Breast epithelium (tissue), 4 donors: Measurements from ENCODE around the gene SRCAP. TPM values are rescaled to one million over a fixed set of nuclear protein-coding genes. Genes with fewer than 3 reads are reported as not detected.

ENCODE experiments used
- DNase-seq, 2 donors: peaks; one replicate each; pipeline ENCODE4 v3.0.0-alpha.2; 2019; ENCODE audit warnings: low spot score in 2 of 2
- H3K27ac ChIP-seq, 2 donors: fragments of 200-600 bp; sonication (generic) in 1 of 2; one replicate each; pipeline ENCODE4 v1.5.1; 2016 to 2019; ENCODE audit warnings: mild to moderate bottlenecking in 1 of 2
- H3K27me3 ChIP-seq, 2 donors: fragments of 200-600 bp; sonication (generic) in 1 of 2; one replicate each; pipeline versions ENCODE4 v1.5.1 to v1.6.0; 2017 to 2019; ENCODE audit warnings: control low read depth in 1 of 2, mild to moderate bottlenecking in 1 of 2
- H3K36me3 ChIP-seq: fragments of 200-600 bp; one replicate; pipeline ENCODE4 v1.5.1; 2019
- H3K4me1 ChIP-seq, 2 donors: fragments of 200-600 bp; sonication (generic); one replicate each; pipeline ENCODE4 v1.5.1; 2016 to 2019; ENCODE audit warnings: control low read depth in 1 of 2
- H3K4me3 ChIP-seq, 3 donors: fragments of 200-600 bp; sonication (generic); 1 replicate in 2 of 3; 2 replicates in 1 of 3; pipeline ENCODE4 v1.5.1; 2016 to 2019; ENCODE audit warnings: mild to moderate bottlenecking in 3 of 3, moderate library complexity in 2 of 3
- H3K9me3 ChIP-seq, 2 donors: fragments of 200-600 bp; sonication (generic) in 1 of 2; one replicate each; pipeline ENCODE4 v1.5.1; 2016 to 2019; ENCODE audit warnings: control low read depth in 1 of 2
- CTCF ChIP-seq, 3 donors: fragments of 450-650 bp; IDR thresholded peaks; one replicate each; pipeline ENCODE4 v1.5.1; 2016 to 2017; ENCODE audit warnings: antibody characterized with exemption in 3 of 3, mild to moderate bottlenecking in 3 of 3, moderate library complexity in 3 of 3
- POLR2A ChIP-seq: fragments of 450-650 bp; IDR thresholded peaks from one replicate; pipeline ENCODE4 v1.6.1; 2016; ENCODE audit warnings: antibody characterized with exemption, mild to moderate bottlenecking, moderate library complexity
- POLR2AphosphoS5 ChIP-seq, 3 donors: sonication (generic); formaldehyde crosslinking; IDR thresholded peaks; one replicate each; pipeline ENCODE4 v1.6.1; 2017; ENCODE audit warnings: antibody characterized with exemption in 3 of 3
- intact Hi-C: fragments of 100-400 bp; cut with DNase I; formaldehyde crosslinking; loops from one replicate; pipeline ENCODE4 v1.15.1; 2023; ENCODE audit warnings: low total_unique reads
- total RNA-seq, 3 donors: library from RNA; depleted of rRNA; stranded (reverse); fragments of >200 nt; gene quantifications; one replicate each; pipeline ENCODE4 v1.1.0, GENCODE V29; 2016

The SRCAP gene
- total RNA-seq, 3 donors from 2014 or later: 19.0 to 24.9 (median 20.8) TPM

GRCh38 chr16:30767767-30768465, 68.9 kb downstream of the SRCAP start:
- intact Hi-C loops: no loop called here
- peaks cover 32% of the 10 kb centered on the region for H3K36me3 ChIP-seq
- TF ChIP-seq POLR2AphosphoS5 (IDR thresholded peaks at IDR 0.05): no peak

GRCh38 chr16:30768583-30769181, 69.7 kb downstream of the SRCAP start:
- no peak overlapping the region for H3K4me3 ChIP-seq
- no peak overlapping the region for H3K27ac ChIP-seq
- peaks cover 32% of the 10 kb centered on the region for H3K36me3 ChIP-seq
- H3K4me1 ChIP-seq: peaks cover 0 to 3% of the 10 kb centered on the region in 2 donors
- DNase-seq: no peak
- TF ChIP-seq CTCF (IDR thresholded peaks at IDR 0.05) (no peak), POLR2AphosphoS5 (IDR thresholded peaks at IDR 0.05) (no peak), POLR2A (no peak)
- intact Hi-C loops: no loop called here
- H3K9me3 ChIP-seq: no peaks in the 10 kb centered on the region
- no peaks in the 10 kb centered on the region for H3K27me3 ChIP-seq

More at GRCh38 chr16:30767767-30768465, 68.9 kb downstream of the SRCAP start:
- no peaks in the 10 kb centered on the region for H3K27me3 ChIP-seq
- no peak overlapping the region for H3K4me3 ChIP-seq
- DNase-seq: no peak
- H3K9me3 ChIP-seq: no peaks in the 10 kb centered on the region
- no peak overlapping the region for H3K27ac ChIP-seq
- H3K4me1 ChIP-seq: peaks cover 0 to 11% of the 10 kb centered on the region in 2 donors

GRCh38 chr16:30769379-30770089, 70.6 kb downstream of the SRCAP start:
- intact Hi-C loops: no loop called here
- Histone ChIP-seq H3K27me3 (no peaks in the 10 kb centered on the region), H3K36me3 (peaks cover 29% of the 10 kb centered on the region), H3K9me3 (no peaks in the 10 kb centered on the region), H3K27ac (no peak overlapping the region), H3K4me1 (no peaks in the 10 kb centered on the region), H3K4me3 (no peak overlapping the region)
- no peak for TF ChIP-seq POLR2AphosphoS5 (IDR thresholded peaks at IDR 0.05)
- no peak for TF ChIP-seq POLR2A
- TF ChIP-seq CTCF (IDR thresholded peaks at IDR 0.05): no peak
- DNase-seq: no peak

GRCh38 chr16:30771726-30772125, 72.8 kb downstream of the SRCAP start:
- Histone ChIP-seq H3K4me1 (no peaks in the 10 kb centered on the region), H3K4me3 (no peak overlapping the region), H3K27ac (no peak overlapping the region), H3K27me3 (no peaks in the 10 kb centered on the region), H3K9me3 (no peaks in the 10 kb centered on the region), H3K36me3 (peaks cover 21% of the 10 kb centered on the region)
- TF ChIP-seq POLR2A (no peak), POLR2AphosphoS5 (IDR thresholded peaks at IDR 0.05) (no peak), CTCF (IDR thresholded peaks at IDR 0.05) (no peak)
- intact Hi-C loops: no loop called here
- no peak for DNase-seq

GRCh38 chr16:30773826-30774225, 74.9 kb downstream of the SRCAP start:
- DNase-seq: no peak
- TF ChIP-seq POLR2AphosphoS5 (IDR thresholded peaks at IDR 0.05): no peak
- TF ChIP-seq CTCF (IDR thresholded peaks at IDR 0.05): no peak
- no peak for TF ChIP-seq POLR2A
- Histone ChIP-seq H3K4me3 (no peak overlapping the region), H3K4me1 (no peaks in the 10 kb centered on the region), H3K9me3 (no peaks in the 10 kb centered on the region), H3K27ac (no peak overlapping the region), H3K27me3 (no peaks in the 10 kb centered on the region), H3K36me3 (peaks cover 8% of the 10 kb centered on the region)
- intact Hi-C loops: no loop called here
